ENCODE data around the gene ZFR. TPM values are rescaled to one million over a fixed set of nuclear protein-coding genes. Genes with fewer than 3 reads are reported as not detected.

Gene ZFR
- total and polyA plus RNA-seq, 9 of the 15 experiments (the other 6 are each of a cell fraction or from before 2014, with no cell fraction given) = 35.5 to 108 (median 71.1) TPM

- BruUV-seq (replicated peaks) = no TSS peak
- Histone ChIP-seq H3K9me1 (ENCODE audit: control insufficient read depth, insufficient read depth, low read length) (no peaks in the 10 kb centered on the region), H3K9me3 (replicated peaks; ENCODE audit: control insufficient read depth, insufficient read depth, low read depth, low read length) (no peaks in the 10 kb centered on the region), H3K4me3 (no peak overlapping the region), H3K4me1 (replicated peaks in 1 of 2; ENCODE audit: control insufficient read depth in 2 of 2, insufficient read depth in 2 of 2, low read length in 2 of 2) (no peaks in the 10 kb centered on the region), H3K27me3 (ENCODE audit: control insufficient read depth in 2 of 2, insufficient read depth in 2 of 2, low read length in 2 of 2) (no peaks in the 10 kb centered on the region), H3K27ac (ENCODE audit: extremely low read depth, low read depth, low read length) (no peak overlapping the region), H4K20me1 (replicated peaks; ENCODE audit: control insufficient read depth, insufficient read depth, low read length) (no peaks in the 10 kb centered on the region), H3K79me2 (ENCODE audit: control insufficient read depth, insufficient read depth, low read length) (peaks cover 6% of the 10 kb centered on the region; the same call in 2 of the 3 replicates), H2AFZ (ENCODE audit: low read depth, low read length) (no peak overlapping the region), H3K36me3 (ENCODE audit: control insufficient read depth, insufficient read depth, low read length) (peaks cover 82% of the 10 kb centered on the region), H3K4me2 (ENCODE audit: insufficient read depth, low read length) (no peak overlapping the region), H3K9ac (ENCODE audit: insufficient read depth in 1 of 2, low read depth in 2 of 2, low read length in 2 of 2) (no peak overlapping the region)
- FAIRE-seq = no peak
- intact Hi-C loops (cut with micrococcal nuclease) = no loop called here
- CTCF ChIA-PET (ENCODE audit: low intra/inter-chr PET ratio) = interaction anchor here (0.7 kb wide), 1 partner anchor 199 kb away, joined by 3 read pairs; no protein-coding TSS in a partner anchor
- no peak for DNase-seq (ENCODE audit: extremely low read depth in 1 of 4, low spot score in 3 of 4)
- 95% methylated on average over 3 of the region's 3 CpGs for WGBS (ENCODE audit: insufficient coverage, low coverage, missing lambda C conversion rate)
- POLR2A ChIA-PET = interaction anchor here (0.9 to 2.1 kb wide), 2 partner anchors 9 to 17 kb away, joined by 3 to 5 read pairs; no protein-coding TSS in a partner anchor
- in situ Hi-C loops (cut with MboI) = no loop called here
- TF ChIP-seq SMARCC2 (IDR thresholded peaks at IDR 0.05; ENCODE audit: low read depth) (no peak), SMARCA5 (IDR thresholded peaks at IDR 0.05) (no peak), E2F3 (CRISPR knock-in tag; IDR thresholded peaks at IDR 0.05) (no peak), ZBTB33 (CRISPR knock-in tag; IDR thresholded peaks at IDR 0.05) (no peak), RBBP5 (IDR thresholded peaks at IDR 0.05; ENCODE audit: borderline replicate concordance, insufficient read depth, low read length, poor library complexity, severe bottlenecking) (no peak), E2F8 (IDR thresholded peaks at IDR 0.05; ENCODE audit: low read depth, partially characterized antibody) (no peak), TAF7 (tag; IDR thresholded peaks at IDR 0.05) (no peak), MIER1 (IDR thresholded peaks at IDR 0.05; ENCODE audit: low read depth) (no peak), ZNF79 (CRISPR knock-in tag; IDR thresholded peaks at IDR 0.05; ENCODE audit: low read depth) (no peak), OTX1 (CRISPR knock-in tag; IDR thresholded peaks at IDR 0.05) (no peak), ETV1 (tag; conservative IDR thresholded peaks at IDR 0.05; ENCODE audit: low read depth) (no peak), KAT7 (CRISPR knock-in tag; IDR thresholded peaks at IDR 0.05; ENCODE audit: borderline replicate concordance) (no peak), MTA2 (IDR thresholded peaks at IDR 0.05; ENCODE audit: low read depth) (no peak), ZFX (CRISPR knock-in tag; IDR thresholded peaks at IDR 0.05) (no peak), NFE2 (IDR thresholded peaks at IDR 0.05; ENCODE audit: low read depth) (no peak)
- TF ChIP-seq, protein P1, sequence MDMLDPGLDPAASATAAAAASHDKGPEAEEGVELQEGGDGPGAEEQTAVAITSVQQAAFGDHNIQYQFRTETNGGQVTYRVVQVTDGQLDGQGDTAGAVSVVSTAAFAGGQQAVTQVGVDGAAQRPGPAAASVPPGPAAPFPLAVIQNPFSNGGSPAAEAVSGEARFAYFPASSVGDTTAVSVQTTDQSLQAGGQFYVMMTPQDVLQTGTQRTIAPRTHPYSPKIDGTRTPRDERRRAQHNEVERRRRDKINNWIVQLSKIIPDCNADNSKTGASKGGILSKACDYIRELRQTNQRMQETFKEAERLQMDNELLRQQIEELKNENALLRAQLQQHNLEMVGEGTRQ (CRISPR knock-in tag; IDR thresholded peaks at IDR 0.05) = no peak
- TF ChIP-seq, protein P2, sequence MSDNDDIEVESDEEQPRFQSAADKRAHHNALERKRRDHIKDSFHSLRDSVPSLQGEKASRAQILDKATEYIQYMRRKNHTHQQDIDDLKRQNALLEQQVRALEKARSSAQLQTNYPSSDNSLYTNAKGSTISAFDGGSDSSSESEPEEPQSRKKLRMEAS (CRISPR knock-in tag; IDR thresholded peaks at IDR 0.05) = no peak
- no peak for ATAC-seq
Observed at GRCh38 chr5:32413466-32414263, 30.9 kb downstream of the ZFR start.
